ENCODE measurements around the gene DOCK2. TPM values are rescaled to one million over a fixed set of nuclear protein-coding genes. Genes with fewer than 3 reads are reported as not detected.

Gene DOCK2
- total RNA-seq, 1 experiment from 2014 or later, result not detected

- Mint-ChIP-seq H3K9me3 (ENCODE audit: low read depth, unreplicated experiment) (no peaks in the 10 kb centered on the region), H3K27me3 (ENCODE audit: unreplicated experiment) (peaks cover 83% of the 10 kb centered on the region), H3K4me1 (ENCODE audit: low read depth, unreplicated experiment) (no peaks in the 10 kb centered on the region), H3K36me3 (ENCODE audit: insufficient read depth, unreplicated experiment) (no peaks in the 10 kb centered on the region), H3K27ac (ENCODE audit: unreplicated experiment) (no peak overlapping the region), H3K4me3 (ENCODE audit: low read depth, unreplicated experiment) (no peak overlapping the region)
- intact Hi-C loops (cut with micrococcal nuclease; ENCODE audit: unreplicated experiment), result no loop called here
- no peak for DNase-seq
- BruUV-seq (replicated peaks), result no TSS peak
- no peak for TF ChIP-seq CTCF (IDR thresholded peaks at IDR 0.05; ENCODE audit: unreplicated experiment)
- CTCF ChIA-PET, result no interaction called here
Observed at GRCh38 chr5:169772256-169772655, 135.2 kb downstream of the DOCK2 start.

GRCh38 chr5:169772688-169773087, 135.6 kb downstream of the DOCK2 start:
- TF ChIP-seq CTCF (IDR thresholded peaks at IDR 0.05; ENCODE audit: unreplicated experiment), result no peak
- H3K9me3 Mint-ChIP-seq (ENCODE audit: low read depth, unreplicated experiment), result no peaks in the 10 kb centered on the region
- H3K4me3 Mint-ChIP-seq (ENCODE audit: low read depth, unreplicated experiment), result no peak overlapping the region
- no peaks in the 10 kb centered on the region for H3K36me3 Mint-ChIP-seq (ENCODE audit: insufficient read depth, unreplicated experiment)
- intact Hi-C loops (cut with micrococcal nuclease; ENCODE audit: unreplicated experiment), result no loop called here
- H3K4me1 Mint-ChIP-seq (ENCODE audit: low read depth, unreplicated experiment), result no peaks in the 10 kb centered on the region
- BruUV-seq (replicated peaks), result no TSS peak
- CTCF ChIA-PET, result interaction anchor here (0.6 kb wide), 1 partner anchor 26 kb away, joined by 3 read pairs; no protein-coding TSS in a partner anchor
- H3K27ac Mint-ChIP-seq (ENCODE audit: unreplicated experiment), result no peak overlapping the region
- H3K27me3 Mint-ChIP-seq (ENCODE audit: unreplicated experiment), result peaks cover 83% of the 10 kb centered on the region
- no peak for DNase-seq

GRCh38 chr5:169777159-169777558, 140.1 kb downstream of the DOCK2 start:
- Mint-ChIP-seq H3K27me3 (ENCODE audit: unreplicated experiment) (peaks cover 83% of the 10 kb centered on the region), H3K36me3 (ENCODE audit: insufficient read depth, unreplicated experiment) (no peaks in the 10 kb centered on the region), H3K27ac (ENCODE audit: unreplicated experiment) (no peak overlapping the region), H3K9me3 (ENCODE audit: low read depth, unreplicated experiment) (no peaks in the 10 kb centered on the region), H3K4me3 (ENCODE audit: low read depth, unreplicated experiment) (no peak overlapping the region), H3K4me1 (ENCODE audit: low read depth, unreplicated experiment) (no peaks in the 10 kb centered on the region)
- TF ChIP-seq CTCF (IDR thresholded peaks at IDR 0.05; ENCODE audit: unreplicated experiment), result no peak
- CTCF ChIA-PET, result no interaction called here
- intact Hi-C loops (cut with micrococcal nuclease; ENCODE audit: unreplicated experiment), result no loop called here
- BruUV-seq (replicated peaks), result no TSS peak
- DNase-seq, result no peak

- Mint-ChIP-seq H3K27me3 (ENCODE audit: unreplicated experiment) (peaks cover 76% of the 10 kb centered on the region), H3K36me3 (ENCODE audit: insufficient read depth, unreplicated experiment) (no peaks in the 10 kb centered on the region), H3K9me3 (ENCODE audit: low read depth, unreplicated experiment) (no peaks in the 10 kb centered on the region), H3K4me3 (ENCODE audit: low read depth, unreplicated experiment) (no peak overlapping the region), H3K4me1 (ENCODE audit: low read depth, unreplicated experiment) (no peaks in the 10 kb centered on the region), H3K27ac (ENCODE audit: unreplicated experiment) (no peak overlapping the region)
- intact Hi-C loops (cut with micrococcal nuclease; ENCODE audit: unreplicated experiment), result no loop called here
- CTCF ChIA-PET, result interaction anchor here (0.6 to 1.3 kb wide), 3 partner anchors 18 to 32 kb away, joined by 3 to 4 read pairs (median 3); no protein-coding TSS in a partner anchor
- TF ChIP-seq CTCF (IDR thresholded peaks at IDR 0.05; ENCODE audit: unreplicated experiment), result no peak
- DNase-seq, result no peak
- BruUV-seq (replicated peaks), result no TSS peak
Observed at GRCh38 chr5:169778622-169779596, 141.8 kb downstream of the DOCK2 start.

Measured in Calu3 (cell line).